ENCODE data around the gene MS4A1.
"Not testable (repeated sequence)": the region's sequence is repeated elsewhere in the genome, so short reads cannot be mapped to it uniquely, and the experiment has no call there.

Gene MS4A1

DNA sequence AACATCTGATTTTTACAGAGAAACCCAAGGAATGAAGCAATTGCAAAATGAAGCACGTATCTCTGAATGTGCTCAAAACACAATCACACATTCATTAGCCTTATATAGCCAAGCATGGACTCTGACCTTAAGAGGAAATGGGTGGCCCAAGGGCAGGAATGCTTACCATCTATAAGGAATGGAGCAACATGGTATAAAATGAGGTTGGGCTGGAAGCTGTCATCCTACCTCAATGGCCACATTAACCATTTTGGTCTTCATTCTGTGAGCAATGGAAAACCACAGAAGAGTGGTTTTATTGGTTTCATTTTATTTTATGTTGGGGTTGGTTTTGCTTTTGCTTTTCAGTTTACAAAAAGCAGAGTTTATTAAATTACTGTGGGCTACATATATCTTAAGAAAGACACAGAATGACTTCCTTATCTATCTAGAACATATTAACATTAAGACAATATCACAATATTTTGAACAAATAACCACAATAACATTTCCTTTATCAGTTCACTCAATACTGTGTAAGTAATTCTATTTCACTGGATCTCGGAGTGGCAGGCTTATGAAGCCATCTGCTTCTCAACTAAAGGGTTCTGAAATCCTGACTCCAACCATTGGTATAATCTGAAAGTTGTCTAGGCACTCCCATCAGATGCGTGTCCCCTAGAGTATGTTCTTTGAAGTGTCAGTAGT is 48.7 kb downstream of the MS4A1 start:
- no peak for DNase-seq (ENCODE audit: low read depth)

DNA sequence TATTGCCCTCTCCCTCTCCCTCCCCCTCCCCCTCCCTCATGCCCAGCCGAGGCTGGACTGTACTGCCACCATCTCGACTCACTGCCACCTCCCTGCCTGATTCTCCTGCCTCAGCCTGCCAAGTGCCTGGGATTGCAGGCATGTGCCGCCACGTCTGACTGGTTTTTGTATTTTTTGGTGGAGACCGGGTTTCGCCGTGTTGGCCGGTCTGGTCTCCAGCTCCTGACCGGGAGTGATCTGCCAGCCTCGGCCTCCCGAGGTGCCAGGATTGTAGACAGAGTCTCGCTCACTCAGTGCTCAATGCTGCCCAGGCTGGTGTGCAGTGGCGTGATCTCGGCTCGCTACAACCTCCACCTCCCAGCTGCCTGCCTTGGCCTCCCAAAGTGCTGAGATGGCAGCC is 54.0 kb downstream of the MS4A1 start:
- DNase-seq (ENCODE audit: low read depth) = not testable (repeated sequence)

DNA sequence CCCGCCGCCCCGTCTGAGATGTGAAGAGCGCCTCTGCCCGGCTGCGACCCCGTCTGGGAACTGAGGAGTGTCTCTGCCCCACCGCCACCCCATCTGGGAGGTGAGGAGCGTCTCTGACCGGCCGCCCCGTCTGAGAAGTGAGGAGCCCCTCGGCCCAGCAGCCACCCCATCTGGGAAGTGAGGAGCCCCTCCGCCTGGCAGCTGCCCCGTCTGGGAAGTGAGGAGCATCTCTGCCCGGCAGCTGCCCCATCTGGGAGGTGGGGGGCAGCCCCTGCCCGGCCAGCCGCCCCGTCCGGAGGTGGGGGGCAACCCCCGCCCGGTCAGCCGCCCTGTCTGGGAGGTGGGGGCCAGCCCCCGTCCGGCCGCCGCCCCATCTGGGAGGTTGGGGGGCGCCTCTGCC is 54.6 kb downstream of the MS4A1 start:
- not testable (repeated sequence) for DNase-seq (ENCODE audit: low read depth)

DNA sequence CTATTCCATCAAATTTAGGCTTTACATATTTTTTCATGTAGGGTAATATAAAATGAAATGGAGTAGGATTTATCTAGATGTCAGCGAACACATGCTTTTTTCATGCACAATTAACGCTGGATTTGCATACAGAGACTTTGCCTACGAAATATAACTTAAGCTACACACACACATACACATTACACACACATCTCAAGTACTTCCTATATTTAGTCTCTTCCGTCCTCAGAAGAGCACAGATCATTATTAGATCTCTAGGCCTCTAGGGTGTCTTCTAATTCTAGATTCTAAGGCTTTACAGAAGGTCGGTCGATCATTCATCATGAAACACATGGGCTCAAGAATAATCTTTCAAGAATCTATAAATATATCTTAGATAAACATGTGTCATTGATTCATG is 55.7 kb downstream of the MS4A1 start:
- no peak for DNase-seq (ENCODE audit: low read depth)

DNA sequence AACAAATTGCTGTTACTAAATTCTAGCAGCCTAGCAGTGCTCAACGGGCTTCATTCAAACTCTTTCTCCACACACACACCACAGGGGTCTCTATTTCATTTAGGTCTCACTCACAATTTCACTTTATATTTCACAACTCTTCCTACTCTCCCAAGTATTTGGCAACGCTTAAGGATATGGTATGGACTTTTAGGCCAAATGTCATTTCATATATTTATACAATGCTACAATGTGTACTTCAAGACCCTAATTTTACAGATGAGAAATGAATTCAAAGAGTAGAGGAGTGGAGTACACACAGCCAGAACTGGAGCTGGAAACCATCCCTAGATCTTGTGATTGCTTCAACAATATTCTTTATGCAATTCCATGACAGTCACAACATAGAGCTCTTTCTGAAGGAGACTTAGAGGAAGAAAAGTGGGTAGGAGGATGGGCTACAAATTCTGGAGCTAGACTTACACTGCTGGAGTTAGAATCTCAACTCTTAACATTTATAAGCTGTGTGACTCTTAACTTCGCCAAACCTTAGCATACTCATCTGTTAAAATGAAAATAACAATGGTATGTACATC is 57.1 kb downstream of the MS4A1 start:
- no peak for DNase-seq (ENCODE audit: low read depth)

DNA sequence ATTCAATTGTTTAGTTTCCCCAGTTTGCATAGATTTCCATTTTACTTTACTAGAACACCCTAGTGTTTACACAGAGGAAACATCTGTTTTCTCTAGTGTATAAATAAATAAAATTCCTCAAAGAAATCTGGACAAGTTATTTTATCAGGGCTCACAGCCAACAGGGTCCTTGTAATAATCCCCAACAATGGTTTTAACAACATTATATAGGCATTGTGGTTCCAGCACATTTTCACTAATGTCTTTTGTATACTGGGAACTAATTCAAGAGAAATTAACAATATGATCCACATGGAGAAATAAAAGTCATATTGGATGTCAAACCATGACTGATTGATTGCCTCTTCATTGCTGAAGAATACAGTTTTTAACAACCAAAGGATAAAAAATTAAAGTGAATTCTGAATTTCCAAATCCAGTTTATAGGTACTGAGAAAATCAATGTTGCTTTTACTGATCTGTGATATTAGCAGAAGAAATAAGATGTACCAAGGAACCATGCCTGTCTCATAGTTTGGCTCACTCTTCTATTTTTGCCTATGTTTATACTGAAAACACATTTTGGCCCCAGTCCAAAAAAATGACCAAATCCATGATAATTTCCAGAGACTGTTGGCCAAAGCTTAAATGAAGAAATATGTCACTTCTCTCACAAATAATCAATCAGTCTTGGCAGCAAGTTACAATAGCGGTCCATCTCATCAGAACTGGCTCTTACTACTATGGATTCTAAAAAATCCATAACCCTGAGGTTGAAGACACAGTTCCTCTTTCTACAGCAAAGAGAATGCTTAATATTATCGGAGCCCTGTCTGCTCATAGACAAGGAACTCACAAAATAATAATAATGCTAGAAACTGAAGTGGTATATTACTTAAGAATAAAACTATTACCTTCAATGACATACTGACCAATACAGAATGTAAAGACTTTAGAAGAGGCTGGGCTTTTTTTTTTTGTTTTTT is 58.1 kb downstream of the MS4A1 start:
- no peak for DNase-seq (ENCODE audit: low read depth)

DNA sequence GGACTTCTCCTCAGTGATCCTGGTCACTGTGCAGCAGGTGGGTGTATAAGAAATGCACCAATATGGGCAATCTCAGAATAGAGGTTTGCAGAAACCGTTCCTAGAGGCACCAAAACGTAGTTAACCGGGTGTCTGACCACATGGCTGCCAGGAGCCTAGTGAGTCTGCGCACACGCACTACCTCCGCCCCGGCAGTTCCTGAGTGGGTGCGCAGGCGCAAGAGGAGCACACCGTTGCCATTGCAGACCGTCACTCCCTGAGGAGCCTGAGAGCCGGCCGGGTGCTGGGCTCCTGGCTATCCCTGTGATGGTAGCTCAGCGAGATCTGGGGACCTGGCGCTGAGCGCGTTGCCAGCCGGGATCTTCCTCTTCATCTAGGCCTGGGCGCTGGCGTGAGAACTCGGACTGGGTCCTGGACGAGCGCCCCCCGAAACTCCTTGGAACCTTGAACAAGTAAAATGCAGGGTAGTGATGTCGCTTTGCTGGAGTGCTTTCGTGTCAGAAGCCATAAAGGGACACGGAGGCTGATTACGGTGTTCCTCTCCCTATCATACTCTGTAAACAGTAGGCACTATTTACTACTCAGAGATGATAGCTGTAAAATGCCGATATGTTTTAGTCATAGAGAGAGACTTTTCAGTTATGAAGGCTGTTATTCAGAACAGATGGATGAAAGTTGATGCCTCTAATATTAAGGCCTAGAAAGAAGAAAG is 59.7 kb downstream of the MS4A1 start, which contains the start of gene MS4A13:
Gene MS4A13, plus strand, starts transcription at position 249 of the 712 bp plus-strand sequence. CDS start 2,692 bp downstream, outside the sequence.
- DNase-seq (ENCODE audit: low read depth) = no peak

Measured in GM04504 (cell line).